Suppressor macrophage treated with lipopolysaccharide for 1 hour (primary cell): ENCODE data around the gene SBF2.
"Not testable (repeated sequence)": the region's sequence is repeated elsewhere in the genome, so short reads cannot be mapped to it uniquely, and the experiment has no call there.

Experiments
- DNase-seq, 3 donors: peaks; one replicate each; pipeline ENCODE4 v3.0.0-alpha.2; 2020 to 2022

SBF2 gene

DNA sequence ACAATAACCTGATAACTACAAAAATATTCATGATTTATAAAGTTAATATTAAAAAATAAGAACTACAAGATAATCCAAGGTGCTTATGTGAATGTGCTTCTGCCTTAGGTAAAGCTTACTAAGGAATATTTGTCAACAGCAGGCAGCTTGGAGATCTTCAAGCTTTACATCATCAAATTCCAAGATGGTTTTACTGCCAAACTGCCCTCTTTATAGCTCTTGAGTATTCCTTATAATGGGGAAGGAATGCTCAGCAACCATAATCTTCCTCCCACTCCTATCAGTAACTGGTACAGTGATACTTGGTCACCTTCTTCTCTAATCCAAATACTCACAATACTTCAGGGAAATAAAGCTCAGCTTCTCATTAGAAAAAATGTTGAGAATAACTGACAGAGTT, 30.1 kb downstream of the SBF2 start:
- DNase-seq, result no peak

DNA sequence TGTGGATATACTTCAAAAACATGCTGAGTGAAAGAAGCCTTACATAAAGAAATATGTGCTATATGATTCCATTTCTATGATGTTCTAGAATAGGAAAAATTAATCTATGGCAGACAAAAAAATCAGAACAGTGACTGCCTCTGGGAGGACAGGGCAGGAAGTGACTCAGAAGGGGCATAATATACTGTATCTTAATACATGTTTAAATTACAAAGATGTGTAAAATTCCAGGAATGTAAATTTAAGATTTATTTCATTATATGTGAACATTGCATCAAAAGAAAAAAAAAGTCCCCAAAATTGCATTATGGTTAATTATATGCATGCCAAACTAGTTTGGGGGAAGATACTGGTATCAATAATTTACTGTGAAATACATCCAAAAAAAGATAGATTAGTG, 32.2 kb downstream of the SBF2 start:
- DNase-seq, result no peak

DNA sequence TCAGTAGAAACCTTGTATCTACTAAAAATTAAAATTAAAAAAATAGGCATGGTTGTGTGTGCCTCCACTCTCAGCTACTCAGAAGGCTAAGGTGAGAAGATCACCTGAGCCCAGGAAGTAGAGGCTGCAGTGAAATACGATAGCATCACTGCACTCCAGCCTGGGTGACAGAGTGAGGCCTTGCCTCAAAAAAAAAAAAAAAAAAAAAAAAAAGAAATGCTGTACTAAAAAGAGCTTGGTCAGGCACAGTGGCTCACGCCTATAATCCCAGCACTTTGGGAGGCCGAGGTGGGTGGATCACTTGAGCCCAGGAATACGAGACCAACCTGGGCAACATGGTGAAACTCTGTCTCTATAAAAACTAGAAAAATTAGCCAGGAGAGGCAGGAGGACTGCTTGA, 36.5 kb downstream of the SBF2 start:
- DNase-seq, result no peak

DNA sequence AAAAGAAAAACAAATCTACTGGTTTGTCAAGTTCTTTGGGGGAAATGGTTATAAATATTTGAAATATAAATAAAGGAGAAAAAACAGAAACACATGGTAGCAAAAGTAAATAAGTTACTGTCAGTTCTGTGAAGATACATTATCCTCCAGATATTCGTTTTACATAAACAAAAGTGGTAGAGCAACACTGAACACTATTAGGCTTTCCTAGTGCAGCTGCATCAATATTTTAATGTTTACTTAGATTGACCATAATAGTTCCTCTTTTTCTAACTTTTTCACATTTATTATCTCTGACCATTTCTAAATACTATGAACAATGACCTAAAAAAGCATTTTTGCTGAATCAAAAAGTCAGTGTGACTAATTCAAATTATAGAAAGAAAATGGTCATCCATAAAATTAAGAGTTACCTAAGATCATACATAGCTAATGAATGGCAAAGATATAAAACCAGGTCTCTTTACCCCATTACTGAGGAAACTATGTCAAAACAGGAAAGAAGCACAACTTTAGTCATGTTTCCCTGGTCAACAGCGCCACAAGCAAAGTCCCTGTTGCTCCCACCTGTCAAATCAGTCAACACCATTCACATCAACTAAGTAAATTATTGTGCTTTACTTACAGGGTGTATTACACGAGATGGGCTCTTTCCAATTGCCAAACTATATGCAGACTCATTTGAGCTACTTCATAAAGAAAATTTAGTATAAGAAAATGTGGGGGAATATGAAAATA, 38.5 kb downstream of the SBF2 start:
- peak in 1 of 3 donors; percentile 22 for DNase-seq

DNA sequence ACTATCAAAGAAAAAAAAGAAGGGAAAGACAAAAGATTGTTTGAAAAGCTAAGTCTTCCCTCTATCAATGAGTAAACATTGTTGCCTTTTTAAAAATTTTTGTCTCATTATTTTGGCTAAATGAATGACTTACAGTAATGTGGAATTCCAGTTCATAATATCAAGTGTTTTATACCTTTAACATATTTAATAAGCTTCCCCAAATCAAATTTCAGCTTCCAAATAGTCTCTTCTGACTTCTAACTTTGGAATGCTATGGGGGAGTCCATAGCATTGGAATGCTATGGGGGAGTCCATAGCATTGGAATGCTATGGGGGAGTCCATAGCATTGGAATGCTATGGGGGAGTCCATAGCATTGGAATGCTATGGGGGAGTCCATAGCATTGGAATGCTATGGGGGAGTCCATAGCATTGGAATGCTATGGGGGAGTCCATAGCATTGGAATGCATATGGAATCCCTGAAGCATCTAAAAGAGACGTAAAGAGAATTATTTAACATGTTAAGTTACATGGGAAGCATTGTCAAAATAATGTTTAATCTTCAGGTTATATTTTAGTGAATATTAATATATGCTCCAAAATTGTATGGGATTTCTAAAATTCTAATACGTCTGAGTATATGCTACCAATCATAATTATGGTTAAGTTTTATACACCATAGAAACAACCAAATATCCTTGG, 44.4 kb downstream of the SBF2 start:
- not testable (repeated sequence) for DNase-seq

DNA sequence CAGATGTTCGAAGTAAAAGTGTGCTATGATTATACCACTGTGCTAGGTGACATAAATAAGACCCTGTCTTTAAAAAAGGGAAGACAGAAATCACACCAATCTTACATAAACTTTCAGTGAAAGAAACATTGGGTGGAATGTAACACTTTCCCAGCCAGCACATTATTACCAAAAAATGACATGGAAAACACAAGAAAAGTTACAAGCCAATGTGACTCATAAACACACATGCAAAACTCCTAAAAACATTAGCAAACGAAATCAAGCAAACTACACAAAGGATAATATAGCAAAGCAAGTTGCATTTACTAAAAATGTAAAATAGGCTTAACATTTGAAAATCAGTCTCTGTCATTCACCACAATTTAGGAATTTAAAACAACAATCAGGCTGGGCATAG, 47.0 kb downstream of the SBF2 start:
- no peak for DNase-seq

DNA sequence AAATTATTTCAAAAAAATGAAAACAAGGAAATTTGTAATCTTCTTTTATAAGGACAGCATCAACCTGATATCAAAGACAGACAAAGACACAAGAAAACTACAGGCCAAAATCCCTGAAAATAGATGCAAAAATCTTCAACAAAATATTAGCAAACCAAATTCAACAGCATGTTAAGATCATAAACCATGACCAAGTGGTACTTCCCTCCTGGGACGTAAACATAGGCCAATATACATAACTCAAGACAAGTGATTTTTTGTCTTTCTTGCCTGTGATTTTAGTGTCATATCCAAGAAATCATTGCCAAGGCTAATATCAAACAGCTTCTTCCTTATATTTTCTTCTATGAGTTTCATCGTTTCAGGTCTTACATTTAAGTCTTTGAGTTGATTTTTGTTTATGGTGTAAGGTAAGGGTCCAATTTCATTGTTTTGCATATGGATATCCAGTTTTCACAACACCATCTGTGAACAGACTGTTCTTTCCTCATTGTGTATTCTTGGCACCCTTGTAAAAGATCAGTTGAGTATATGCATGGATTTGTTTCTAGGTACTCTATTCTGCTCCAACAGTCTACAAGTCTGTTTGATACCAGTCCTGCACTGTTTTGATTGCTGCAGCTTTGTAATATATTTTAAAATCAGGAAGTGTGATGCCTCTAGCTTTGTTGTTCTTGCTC, 50.0 kb downstream of the SBF2 start:
- DNase-seq, result no peak

DNA sequence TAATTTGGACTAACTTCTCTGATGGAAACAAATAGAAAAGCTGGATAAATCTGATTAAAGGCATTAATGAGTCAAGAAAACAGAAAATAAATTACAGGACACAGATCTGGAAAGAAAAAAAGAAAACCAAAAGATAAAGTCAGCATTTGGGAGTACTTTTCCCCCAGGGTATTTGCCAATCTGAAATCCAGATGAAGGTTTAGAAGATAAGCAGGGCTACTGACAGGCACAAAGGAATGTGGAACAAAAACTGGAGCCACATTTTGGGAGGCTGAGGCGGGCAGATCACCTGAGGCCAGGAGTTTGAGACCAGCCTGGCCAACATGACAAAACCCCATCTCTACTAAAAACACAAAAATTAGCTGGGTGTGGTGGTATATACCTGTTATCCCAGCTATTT, 57.2 kb downstream of the SBF2 start:
- no peak for DNase-seq

DNA sequence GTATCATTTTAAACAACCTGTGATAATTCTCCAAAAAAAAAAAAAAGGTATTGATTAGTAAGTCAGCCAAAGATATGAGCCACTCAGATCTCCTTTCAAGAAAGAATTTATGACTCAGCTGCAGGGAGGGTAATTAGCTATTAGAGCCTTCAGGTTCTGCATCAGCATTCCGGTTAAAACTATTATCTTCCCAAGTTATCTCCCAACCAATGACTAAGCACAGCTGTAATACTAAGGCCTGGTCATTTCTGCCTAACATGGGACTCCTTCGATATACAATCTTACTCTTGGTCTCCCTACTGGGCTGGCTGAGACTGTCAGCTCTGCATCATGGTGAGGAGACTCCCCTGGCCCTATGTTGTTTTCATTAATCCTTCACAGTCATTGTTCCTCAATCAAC, 60.4 kb downstream of the SBF2 start:
- no peak for DNase-seq

DNA sequence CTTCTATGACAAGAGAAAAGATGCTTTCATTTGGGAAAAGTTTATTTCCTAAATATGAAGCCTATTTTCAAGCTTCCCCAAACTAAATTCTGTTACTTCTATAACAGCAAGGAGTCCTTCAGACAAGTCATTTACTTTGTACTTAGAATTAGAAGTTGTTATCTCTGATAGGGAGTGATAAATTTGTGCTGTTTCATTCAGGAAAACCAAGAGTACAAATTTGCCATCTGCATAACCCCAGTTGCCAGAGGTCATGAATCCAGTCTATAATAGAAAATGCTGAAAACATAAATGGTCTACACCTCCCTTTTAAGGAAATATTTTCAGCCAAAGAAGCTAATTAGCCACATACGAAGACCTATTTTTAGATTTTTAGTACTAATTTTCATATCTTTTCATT, 61.3 kb downstream of the SBF2 start:
- no peak for DNase-seq

DNA sequence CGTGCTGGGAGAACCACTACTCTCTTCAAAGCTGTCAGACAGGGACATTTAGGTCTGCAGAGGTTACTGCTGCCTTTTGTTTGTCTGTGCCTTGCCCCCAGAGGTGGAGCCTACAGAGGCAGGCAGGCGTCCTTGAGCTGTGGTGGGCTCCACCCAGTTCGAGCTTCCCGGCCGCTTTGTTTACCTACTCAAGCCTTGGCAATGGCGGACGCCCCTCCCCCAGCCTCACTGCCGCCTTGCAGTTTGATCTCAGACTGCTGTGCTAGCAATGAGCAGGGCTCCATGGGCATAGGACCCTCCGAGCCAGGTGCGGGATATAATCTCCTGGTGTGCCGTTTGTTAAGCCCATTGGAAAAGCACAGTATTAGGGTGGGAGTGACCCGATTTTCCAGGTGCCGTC, 62.2 kb downstream of the SBF2 start:
- DNase-seq, result not testable (repeated sequence)

DNA sequence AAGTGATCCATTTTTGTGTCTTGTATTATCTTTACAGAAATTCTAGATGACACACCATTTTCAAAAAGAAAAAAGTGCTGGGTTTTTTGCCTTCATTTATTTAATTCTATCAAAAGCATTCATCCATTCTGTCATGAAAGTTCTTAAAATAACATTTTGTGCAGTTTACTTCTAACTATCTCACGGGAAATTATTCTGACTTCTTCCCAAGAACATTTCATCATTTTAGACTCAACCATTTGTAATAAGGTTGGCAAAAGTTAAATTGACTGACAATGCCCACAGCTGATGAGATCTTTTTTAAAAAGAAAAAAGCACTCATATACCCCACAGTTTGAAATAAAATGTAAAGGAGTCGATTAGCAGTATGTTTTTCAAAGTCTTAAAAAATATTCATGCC, 68.5 kb downstream of the SBF2 start:
- DNase-seq, result no peak

DNA sequence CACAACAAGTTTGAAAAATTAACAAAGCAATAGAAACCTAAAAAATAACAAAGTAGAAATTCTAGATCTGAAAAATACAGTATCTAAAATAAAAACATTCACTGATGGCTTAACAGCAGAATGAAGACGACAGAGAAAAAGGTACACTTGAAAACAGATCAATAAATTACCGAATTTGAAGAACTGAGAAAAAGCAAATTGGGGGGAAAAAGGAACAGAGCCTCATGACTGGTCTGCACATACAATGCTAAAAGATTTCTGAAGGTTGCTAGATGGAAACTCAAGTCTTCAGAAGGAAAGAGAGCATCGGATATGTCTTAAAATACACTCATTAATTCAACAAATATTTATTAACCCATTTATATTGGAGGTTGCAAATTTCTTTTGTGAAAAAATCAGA, 71.6 kb downstream of the SBF2 start:
- DNase-seq, result no peak

DNA sequence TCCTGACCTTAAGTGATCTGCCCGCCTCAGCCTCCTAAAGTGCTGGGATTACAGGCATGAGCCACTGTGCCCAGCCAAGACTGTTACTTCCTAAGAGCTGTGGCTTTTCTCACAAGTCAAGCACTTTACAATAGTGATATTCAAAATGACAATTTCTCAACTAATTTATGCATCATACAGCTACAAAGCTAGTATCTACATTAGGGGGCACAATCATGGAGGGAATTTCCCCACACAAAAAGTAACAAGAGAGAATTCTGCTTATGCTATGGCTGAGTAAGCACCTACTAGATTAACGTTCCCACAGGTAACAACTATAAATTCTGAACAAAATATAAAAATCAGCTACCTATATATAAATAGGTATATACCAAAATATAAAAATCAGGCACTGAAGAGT, 72.7 kb downstream of the SBF2 start:
- DNase-seq, result no peak

DNA sequence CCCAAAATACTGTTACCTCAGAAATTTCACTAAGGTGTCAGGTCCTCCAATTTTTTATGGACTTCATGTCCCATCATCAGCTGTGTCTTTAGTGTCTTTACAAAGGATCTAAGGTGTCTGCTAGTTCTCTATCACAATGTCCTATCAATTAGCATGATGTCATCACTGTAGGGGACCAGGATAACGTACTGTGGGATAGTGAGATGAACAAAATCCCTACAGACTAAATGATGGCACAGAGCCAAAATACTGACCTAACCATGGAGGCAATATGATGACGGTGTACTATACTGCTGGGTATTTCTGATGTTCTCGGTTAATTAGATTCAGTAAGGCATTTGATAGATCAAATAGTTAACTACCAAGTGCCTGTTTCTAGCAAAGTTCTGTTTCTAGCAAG, 82.5 kb downstream of the SBF2 start:
- no peak for DNase-seq

DNA sequence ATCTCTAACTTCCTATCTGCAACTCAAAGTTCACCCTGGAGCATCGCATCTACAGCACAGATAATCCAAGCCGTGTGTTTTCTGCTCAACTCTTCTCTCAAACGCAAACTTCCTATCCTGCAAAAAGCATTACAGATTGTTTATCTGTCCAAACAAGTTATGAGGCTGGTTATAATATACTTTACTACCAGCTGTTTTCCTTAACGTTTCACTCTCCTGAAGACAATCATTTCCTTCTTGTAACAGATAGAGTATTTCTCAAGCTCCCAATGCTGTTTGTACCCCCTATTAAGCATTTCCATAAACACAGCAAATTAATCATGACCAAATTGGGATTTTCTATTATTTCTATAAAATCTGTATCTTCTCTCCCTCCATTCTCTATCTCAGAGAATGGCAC, 84.7 kb downstream of the SBF2 start:
- DNase-seq, result no peak

DNA sequence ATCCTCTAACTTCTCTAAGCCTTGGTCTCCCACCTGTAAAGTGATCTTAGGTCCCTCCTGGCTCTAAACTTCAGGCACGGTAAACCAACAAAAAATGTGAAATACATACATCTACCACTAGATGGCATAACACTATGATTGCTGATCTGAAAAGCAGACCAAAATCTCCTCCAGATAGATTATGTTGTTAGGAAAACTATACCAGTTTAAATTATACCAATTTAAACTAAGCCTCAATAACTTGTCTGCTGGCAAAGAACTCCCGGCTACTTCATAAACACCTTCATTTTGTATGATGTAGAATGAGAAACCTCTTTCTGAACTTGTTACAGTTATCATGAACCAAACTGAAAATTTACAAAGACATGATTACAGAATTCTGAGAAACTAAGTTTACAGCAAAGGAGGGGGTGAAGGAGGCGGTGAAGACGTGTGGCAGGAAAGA, 85.9 kb downstream of the SBF2 start:
- DNase-seq, result peak; percentile 37 to 76 (median 76)

DNA sequence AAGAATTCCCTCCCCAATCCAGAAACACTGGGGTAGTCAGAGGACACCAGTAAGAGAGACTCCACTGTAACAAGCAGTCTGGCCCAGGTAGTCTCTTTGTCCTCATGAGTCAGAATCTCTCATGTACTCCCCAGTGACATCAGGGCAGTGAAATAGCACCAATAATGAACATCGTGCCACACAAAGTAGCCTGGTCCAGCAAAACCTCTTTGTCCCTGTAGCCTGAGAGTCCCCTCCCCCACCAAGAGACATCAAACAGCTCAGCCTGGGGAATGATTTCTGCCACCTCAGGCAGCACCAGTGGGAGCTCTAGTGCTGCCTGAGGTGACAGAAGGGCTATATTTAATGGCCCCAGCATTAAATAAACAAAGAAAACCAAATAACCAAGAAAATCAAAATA, 88.1 kb downstream of the SBF2 start:
- no peak for DNase-seq

DNA sequence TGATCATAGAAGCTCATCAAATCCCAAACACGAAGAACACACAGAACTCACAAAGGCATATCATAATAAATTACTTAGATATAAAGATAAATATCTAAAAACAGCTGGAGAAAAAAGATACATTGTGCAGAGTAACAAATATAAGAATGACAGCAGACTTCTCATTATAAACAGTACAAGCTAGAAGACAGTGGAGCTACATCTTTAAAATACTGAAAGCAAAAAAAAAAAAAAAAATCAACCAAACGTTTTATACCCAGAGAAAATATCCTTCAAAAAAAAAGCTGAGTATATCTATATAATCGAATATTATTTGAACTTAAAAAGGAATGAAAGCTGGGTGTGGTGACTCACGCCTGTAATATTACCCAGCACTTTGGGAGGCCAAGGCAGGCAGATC, 90.0 kb downstream of the SBF2 start:
- DNase-seq, result no peak

DNA sequence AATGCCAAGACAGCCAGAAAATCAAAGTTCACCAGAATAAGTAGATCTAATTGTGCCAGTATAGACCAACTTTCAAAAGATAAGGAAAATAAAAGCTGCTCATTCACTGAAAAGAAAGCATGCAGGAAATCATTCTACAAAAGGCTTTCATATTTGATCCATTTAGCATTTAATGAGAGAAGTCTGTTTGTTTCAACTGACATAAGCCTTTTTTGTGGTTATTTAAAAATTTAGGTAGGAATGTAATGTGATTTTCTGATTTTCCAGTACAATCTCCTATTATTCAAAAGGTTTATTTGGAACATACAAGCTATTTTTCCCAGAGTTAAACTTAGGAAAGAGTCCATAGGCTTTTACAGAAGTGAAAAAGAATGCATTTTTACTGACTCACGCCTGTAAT, 92.7 kb downstream of the SBF2 start:
- DNase-seq, result no peak

DNA sequence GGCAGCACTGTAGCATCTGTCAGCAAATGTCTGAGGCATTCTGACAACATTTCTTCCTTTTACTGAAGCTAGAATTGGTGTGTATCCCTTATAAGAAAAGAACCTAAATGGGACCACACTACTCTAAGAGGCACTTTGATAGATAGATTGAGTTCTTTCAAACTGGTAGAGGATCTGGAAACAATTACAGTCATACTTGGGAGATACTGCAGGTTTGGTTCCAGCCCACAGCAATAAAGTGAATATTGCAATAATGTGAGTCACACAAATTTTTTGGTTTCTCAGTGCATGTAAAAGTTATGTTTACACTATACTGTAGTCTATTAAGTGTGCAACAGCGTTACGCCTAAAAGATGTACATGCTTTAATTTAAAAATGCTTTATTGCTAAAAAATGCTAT, 96.9 kb downstream of the SBF2 start:
- no peak for DNase-seq

DNA sequence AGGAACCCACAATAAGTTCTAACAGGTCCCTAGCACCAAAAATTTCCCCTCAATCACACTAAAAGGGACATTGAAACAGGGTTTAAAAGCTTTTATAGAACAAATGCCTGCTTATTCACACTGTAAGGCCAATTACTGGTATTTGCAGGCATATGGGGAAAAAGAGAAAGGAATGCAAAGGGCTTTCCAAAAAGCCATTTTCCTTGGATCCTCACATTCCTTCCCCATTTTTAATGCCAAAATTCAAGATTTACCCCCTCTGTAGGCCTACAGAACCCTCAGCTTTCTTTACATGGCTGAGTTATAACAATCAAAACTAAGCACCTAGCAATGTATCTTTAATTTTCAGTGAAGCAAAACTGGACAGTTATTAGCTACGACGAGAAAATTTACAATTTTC, 102.0 kb downstream of the SBF2 start:
- DNase-seq, result no peak

DNA sequence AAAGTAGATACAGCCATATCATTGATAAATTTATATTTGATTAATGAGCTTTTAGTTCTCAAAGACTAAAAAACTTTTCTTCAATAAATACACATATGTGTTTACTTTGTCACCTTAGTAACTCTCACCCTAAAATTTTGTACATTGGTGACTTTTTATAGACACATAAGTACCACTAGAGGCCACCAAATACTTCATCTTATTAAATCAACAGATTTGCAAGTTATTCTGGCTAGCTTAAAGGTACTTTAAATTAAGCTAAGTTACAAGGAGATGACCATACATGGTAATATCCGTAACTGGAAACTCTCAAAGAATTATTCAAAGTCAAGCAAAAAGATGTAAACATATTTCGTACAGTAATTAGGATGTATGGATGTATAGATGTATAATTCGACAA, 112.2 kb downstream of the SBF2 start:
- DNase-seq, result peak; percentile 17 to 55 (median 51)

DNA sequence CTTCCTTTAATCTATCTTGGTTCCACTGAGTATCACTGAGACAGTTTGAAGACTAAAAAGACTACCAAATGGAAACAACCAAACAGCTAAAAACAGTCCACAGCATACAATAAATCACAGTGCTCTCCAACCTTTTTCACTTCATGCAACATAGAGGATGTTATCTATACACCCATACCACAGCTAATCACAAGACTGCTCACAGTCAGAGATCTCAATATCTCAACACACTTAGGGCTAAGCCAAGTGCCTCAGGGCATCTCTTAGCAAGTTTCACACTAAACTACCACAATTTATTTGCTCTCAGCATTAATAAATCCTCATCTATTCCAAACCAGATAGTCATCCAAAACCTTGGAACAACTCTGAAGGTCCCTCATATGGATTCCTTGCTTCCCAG, 129.4 kb downstream of the SBF2 start:
- no peak for DNase-seq
